Neural progenitor cell (in vitro differentiated cells): Measurements from ENCODE around the gene MAPK7.

ENCODE experiments used
- CTCF ChIP-seq: fragments of 200-600 bp; sonication (generic); IDR thresholded peaks from 2 replicates; pipeline ENCODE4 v1.5.1; 2017; ENCODE audit warnings: antibody characterized with exemption, mild to moderate bottlenecking
- EZH2 ChIP-seq: fragments of 200-600 bp; sonication (generic); IDR thresholded peaks from 2 replicates; pipeline ENCODE4 v1.6.1; 2017; ENCODE audit warnings: antibody characterized with exemption, mild to moderate bottlenecking, moderate library complexity
- EZH2phosphoT487 ChIP-seq: fragments of 200-600 bp; sonication (generic); IDR thresholded peaks from 2 replicates; pipeline ENCODE4 v1.6.1; 2017; ENCODE audit warnings: antibody characterized with exemption

- TF ChIP-seq CTCF: no peak
- TF ChIP-seq EZH2: no peak
- no peak for TF ChIP-seq EZH2phosphoT487
These were observed 9.1 kb upstream of the MAPK7 start for GRCh38 chr17:19369107-19369778.
